Heart left ventricle (tissue), 16 donors: ENCODE results near the gene CHEK2. TPM values are rescaled to one million over a fixed set of nuclear protein-coding genes. Genes with fewer than 3 reads are reported as not detected.
"Not testable (repeated sequence)": the region's sequence is repeated elsewhere in the genome, so short reads cannot be mapped to it uniquely, and the experiment has no call there.

Experiments
- ATAC-seq, 4 donors: fragments of 200-7000 bp; cut with Tn5 transposase; one replicate each; pipeline ENCODE4 v1.9.1; 2020 to 2022; ENCODE audit warnings: moderate library complexity in 4 of 4, mild to moderate bottlenecking in 3 of 4, moderate number of reproducible peaks in 1 of 4
- DNase-seq, 5 donors: peaks; one replicate each; pipeline ENCODE4 v3.0.0-alpha.2; 2020
- H3K27ac ChIP-seq, 12 donors: fragments of 200-600 bp; sonication (generic) in 4 of 12; one replicate each; pipeline versions ENCODE4 v1.5.0 to v1.8.0; 2016 to 2022; ENCODE audit warnings: mild to moderate bottlenecking in 2 of 12
- H3K27me3 ChIP-seq, 9 donors: fragments of 200-600 bp; sonication (generic) in 2 of 9; one replicate each; pipeline versions ENCODE4 v1.5.1 to v1.8.0; 2016 to 2022; ENCODE audit warnings: mild to moderate bottlenecking in 3 of 9
- H3K36me3 ChIP-seq, 9 donors: fragments of 200-600 bp; sonication (generic) in 2 of 9; one replicate each; pipeline versions ENCODE4 v1.5.0 to v1.8.0; 2018 to 2022; ENCODE audit warnings: mild to moderate bottlenecking in 2 of 9
- H3K4me1 ChIP-seq, 12 donors: fragments of 200-600 bp; sonication (generic) in 4 of 12; one replicate each; pipeline versions ENCODE4 v1.5.0 to v1.8.0; 2016 to 2022; ENCODE audit warnings: mild to moderate bottlenecking in 3 of 12
- H3K4me3 ChIP-seq, 12 donors: fragments of 200-600 bp; sonication (generic) in 4 of 12; one replicate each; pipeline versions ENCODE4 v1.5.0 to v1.8.0; 2017 to 2022; ENCODE audit warnings: mild to moderate bottlenecking in 9 of 12, moderate library complexity in 4 of 12
- H3K9me3 ChIP-seq, 12 donors: fragments of 200-600 bp; sonication (generic) in 4 of 12; one replicate each; pipeline versions ENCODE4 v1.5.0 to v1.8.0; 2016 to 2022; ENCODE audit warnings: mild to moderate bottlenecking in 1 of 12
- POLR2A ChIP-seq, 2 donors: fragments of 450-650 bp; IDR thresholded peaks; one replicate each; pipeline ENCODE4 v1.6.1; 2017; ENCODE audit warnings: antibody characterized with exemption in 2 of 2, mild to moderate bottlenecking in 2 of 2, moderate library complexity in 2 of 2
- WGBS, 4 donors: extraction: QIAGEN DNeasy Blood & Tissue Kit in 2 of 4; methylation state at CpG; one replicate each; pipeline versions ENCODE4 v1.1.5 to v1.1.7; 2013 to 2018; 5-methylcytosine and 5-hydroxymethylcytosine counted together
- intact Hi-C, 10 donors: fragments of 100-400 bp; cut with DNase I; formaldehyde crosslinking; loops; one replicate each; pipeline versions ENCODE4 v1.11.1 to v1.14.2; 2022
- polyA plus RNA-seq, 2 donors: library from polyadenylated mRNA; stranded (reverse); fragments of 200-250 nt; gene quantifications; one replicate each; pipeline ENCODE4 v1.2.3, GENCODE V29; 2013
- total RNA-seq, 9 donors: library from RNA; depleted of rRNA in 2 of 9; stranded (reverse); fragments of >200 nt in 2 of 9; fragmentation: NEBNext Ultra II Directional in 3 of 9; extraction: Animal tissue kit (Norgen Biotek cat#: 25700) in 3 of 9; gene quantifications; one replicate each; pipeline versions ENCODE4 v1.1.0 to v1.2.4, GENCODE V29; 2016 to 2023
- TF ChIP-seq, protein P1 (sequence below), 12 donors: fragments of 200-600 bp; sonication (generic) in 4 of 12; IDR thresholded peaks; one replicate each; pipeline versions ENCODE4 v1.5.0 to v1.8.0; 2018 to 2022; ENCODE audit warnings: antibody characterized with exemption in 12 of 12, mild to moderate bottlenecking in 5 of 12
- donor health status: ischemic (EF 13 %, LVEDD 7.1; RV severe dilation, severe dysfunction).
- donor health status: healthy with polysubstance abuse.
- donor health status: DM: no; HTN: yes; CAD: no.
- donor health status: DM: no; HTN: no; CAD: no.
- donor health status: ischemic (EF 25% LVEDD 6.9; RV normal size, moderate dysfunction).
- donor health status: ischemic (EF 25% LVEDD 5.7; RV mildly dilated, moderate dysfunction).
- donor health status: healthy.
- donor health status: DM: yes; HTN: yes; CAD: no.
- donor health status: ischemic (EF 35%, LVEDD 5.7; RV mildly dilated, moderate dysfunction).
- donor health status: nonischemic (EF 11% LVEDD 7.7; RV severe dilation, severe dysfunction).
- donor health status: DM: yes; HTN: yes; CAD: no.
- donor health status: PGD.
- donor health status: ischemic (EF 29% LVEDD 5.4; RV normal size, mild dysfunction).
- donor health status: nonischemic (EF 23%, LVEDD 6.1; RV moderate dilation, normal function).

Gene CHEK2
- total and polyA plus RNA-seq, 11 donors: 1.1 to 7.8 (median 2.3) TPM

DNA sequence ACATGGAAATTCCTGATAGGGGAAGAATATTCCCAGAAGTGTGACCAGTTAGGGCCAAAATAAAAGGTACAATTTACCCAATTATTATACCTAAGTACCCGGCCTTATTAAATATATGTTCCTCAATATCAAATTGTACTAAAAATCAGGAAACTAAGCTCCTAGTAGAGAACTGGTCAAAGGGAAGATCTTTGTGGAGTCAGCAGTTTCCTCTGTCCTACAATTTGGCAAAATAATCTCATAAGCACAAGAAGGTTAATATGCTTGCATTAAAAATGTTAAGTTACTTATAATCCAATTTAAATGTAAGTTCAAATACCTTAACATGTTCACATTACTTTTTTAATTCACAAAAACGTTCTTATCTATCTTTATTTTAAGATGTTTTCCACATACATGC lies 72.2 kb downstream of the CHEK2 start:
- Histone ChIP-seq H3K4me3 (no peak overlapping the region), H3K9me3 (peaks cover 0 to 7% (median 0%) of the 10 kb centered on the region in 12 donors), H3K36me3 (no peaks in the 10 kb centered on the region), H3K27me3 (peaks cover 0 to 15% (median 0%) of the 10 kb centered on the region in 9 donors), H3K27ac (no peak overlapping the region), H3K4me1 (peaks cover 0 to 8% (median 0%) of the 10 kb centered on the region in 12 donors)
- TF ChIP-seq, protein P1, sequence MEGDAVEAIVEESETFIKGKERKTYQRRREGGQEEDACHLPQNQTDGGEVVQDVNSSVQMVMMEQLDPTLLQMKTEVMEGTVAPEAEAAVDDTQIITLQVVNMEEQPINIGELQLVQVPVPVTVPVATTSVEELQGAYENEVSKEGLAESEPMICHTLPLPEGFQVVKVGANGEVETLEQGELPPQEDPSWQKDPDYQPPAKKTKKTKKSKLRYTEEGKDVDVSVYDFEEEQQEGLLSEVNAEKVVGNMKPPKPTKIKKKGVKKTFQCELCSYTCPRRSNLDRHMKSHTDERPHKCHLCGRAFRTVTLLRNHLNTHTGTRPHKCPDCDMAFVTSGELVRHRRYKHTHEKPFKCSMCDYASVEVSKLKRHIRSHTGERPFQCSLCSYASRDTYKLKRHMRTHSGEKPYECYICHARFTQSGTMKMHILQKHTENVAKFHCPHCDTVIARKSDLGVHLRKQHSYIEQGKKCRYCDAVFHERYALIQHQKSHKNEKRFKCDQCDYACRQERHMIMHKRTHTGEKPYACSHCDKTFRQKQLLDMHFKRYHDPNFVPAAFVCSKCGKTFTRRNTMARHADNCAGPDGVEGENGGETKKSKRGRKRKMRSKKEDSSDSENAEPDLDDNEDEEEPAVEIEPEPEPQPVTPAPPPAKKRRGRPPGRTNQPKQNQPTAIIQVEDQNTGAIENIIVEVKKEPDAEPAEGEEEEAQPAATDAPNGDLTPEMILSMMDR (IDR thresholded peaks at IDR 0.05): no peak
- TF ChIP-seq POLR2A (IDR thresholded peaks at IDR 0.05): no peak
- ATAC-seq (no peak), DNase-seq (no peak)
- intact Hi-C loops: no loop called here
- 69 to 77% (median 72%) methylated on average over 2 of the region's 2 CpGs for WGBS, 4 donors

DNA sequence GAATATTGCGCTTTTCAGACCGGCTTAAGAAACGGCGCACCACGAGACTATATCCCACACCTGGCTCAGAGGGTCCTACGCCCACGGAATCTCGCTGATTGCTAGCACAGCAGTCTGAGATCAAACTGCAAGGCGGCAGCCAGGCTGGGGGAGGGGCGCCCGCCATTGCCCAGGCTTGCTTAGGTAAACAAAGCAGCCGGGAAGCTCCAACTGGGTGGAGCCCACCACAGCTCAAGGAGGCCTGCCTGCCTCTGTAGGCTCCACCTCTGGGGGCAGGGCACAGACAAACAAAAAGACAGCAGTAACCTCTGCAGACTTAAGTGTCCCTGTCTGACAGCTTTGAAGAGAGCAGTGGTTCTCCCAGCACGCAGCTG lies 78.1 kb downstream of the CHEK2 start:
- 73% methylated on average over 6 of the region's 13 CpGs; no CpG with 5 or more reads in 3 of the 4 donors for WGBS, 4 donors
- not testable (repeated sequence) for H3K27me3 ChIP-seq, H3K9me3 ChIP-seq, DNase-seq, H3K36me3 ChIP-seq, H3K4me3 ChIP-seq, H3K27ac ChIP-seq, H3K4me1 ChIP-seq, ATAC-seq
- intact Hi-C loops: loop anchor here in 1 of 10 donors (5.0 kb wide), 1 partner anchor 69 kb away; no protein-coding TSS in a partner anchor

DNA sequence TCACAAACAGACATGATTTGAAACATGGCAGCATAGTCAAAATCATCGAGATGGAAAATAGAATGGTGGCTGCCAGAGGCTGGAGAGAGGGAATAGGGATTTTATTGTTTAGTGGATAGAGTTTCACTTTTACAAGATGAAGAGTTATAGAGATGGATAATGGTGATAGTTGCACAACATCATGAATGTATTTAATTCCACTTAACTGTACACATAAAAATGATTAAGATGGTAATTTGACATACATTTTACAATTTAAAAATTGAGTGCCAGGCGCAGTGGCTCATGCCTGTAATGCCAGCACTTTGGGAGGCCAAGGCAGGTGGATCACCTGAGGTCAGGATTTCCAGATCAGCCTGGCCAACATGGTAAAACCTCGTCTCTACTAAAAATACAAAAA lies 83.2 kb downstream of the CHEK2 start:
- no peak overlapping the region for H3K4me3 ChIP-seq
- 90 to 94% (median 91%) methylated on average over 3 of the region's 3 CpGs for WGBS, 4 donors
- TF ChIP-seq, protein P1 (IDR thresholded peaks at IDR 0.05): no peak
- TF ChIP-seq POLR2A (IDR thresholded peaks at IDR 0.05): no peak
- no peak overlapping the region for H3K27ac ChIP-seq
- H3K27me3 ChIP-seq: no peaks in the 10 kb centered on the region
- H3K36me3 ChIP-seq: peaks cover 0 to 5% (median 0%) of the 10 kb centered on the region in 9 donors
- H3K4me1 ChIP-seq: no peaks in the 10 kb centered on the region
- ATAC-seq: no peak
- DNase-seq: no peak
- intact Hi-C loops: no loop called here
- H3K9me3 ChIP-seq: no peaks in the 10 kb centered on the region

DNA sequence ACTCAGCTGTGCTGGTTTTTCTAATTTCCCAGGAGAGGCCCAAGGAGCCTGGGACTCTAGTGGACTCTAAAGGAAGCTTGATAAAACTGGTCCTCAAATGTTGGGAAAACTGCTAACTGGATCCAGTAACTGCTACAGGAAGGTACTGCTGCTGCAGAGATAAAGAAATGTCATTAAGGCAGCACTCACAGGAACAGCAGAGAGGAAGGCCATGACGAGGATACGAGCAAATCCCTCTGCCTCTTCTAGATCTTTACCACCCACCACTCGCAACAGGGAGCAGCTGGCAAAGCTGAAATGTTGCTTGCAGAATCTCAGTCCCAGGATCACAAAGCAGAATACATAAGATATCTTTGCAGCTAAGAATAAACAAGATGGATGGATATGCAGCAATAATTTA lies 85.4 kb downstream of the CHEK2 start:
- 57 to 71% (median 67%) methylated on average over 3 of the region's 3 CpGs for WGBS, 4 donors
- Histone ChIP-seq H3K27ac (no peak overlapping the region), H3K9me3 (peaks cover 0 to 6% (median 0%) of the 10 kb centered on the region in 12 donors), H3K36me3 (peaks cover 0 to 5% (median 0%) of the 10 kb centered on the region in 9 donors), H3K4me3 (no peak overlapping the region), H3K27me3 (no peaks in the 10 kb centered on the region), H3K4me1 (no peaks in the 10 kb centered on the region)
- intact Hi-C loops: no loop called here
- TF ChIP-seq, protein P1 (IDR thresholded peaks at IDR 0.05): no peak
- no peak for TF ChIP-seq POLR2A (IDR thresholded peaks at IDR 0.05)
- DNase-seq (no peak), ATAC-seq (no peak)

DNA sequence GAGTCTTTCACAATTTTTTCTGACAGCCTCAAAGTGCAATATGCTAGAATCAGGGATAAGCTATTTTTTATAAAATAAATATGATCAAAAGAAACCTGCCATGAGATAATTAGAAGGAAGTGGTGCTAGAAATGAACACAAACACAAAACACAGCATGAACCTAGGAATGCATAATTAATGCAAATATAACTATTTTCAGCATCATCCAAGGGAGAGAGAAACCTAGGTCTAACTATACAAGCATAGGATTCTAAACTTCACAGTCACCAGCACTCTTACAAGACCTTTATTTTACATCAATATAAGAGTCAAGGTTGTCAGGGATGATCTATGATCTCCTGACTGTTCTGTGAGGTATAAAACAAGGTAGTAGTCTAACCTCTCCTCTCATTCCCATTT lies 91.2 kb downstream of the CHEK2 start:
- ATAC-seq (no peak), DNase-seq (no peak)
- peaks cover 0 to 6% (median 0%) of the 10 kb centered on the region in 12 donors for H3K9me3 ChIP-seq
- TF ChIP-seq, protein P1 (IDR thresholded peaks at IDR 0.05): no peak
- TF ChIP-seq POLR2A (IDR thresholded peaks at IDR 0.05): no peak
- no peaks in the 10 kb centered on the region for H3K27me3 ChIP-seq
- no peak overlapping the region for H3K4me3 ChIP-seq
- no peaks in the 10 kb centered on the region for H3K4me1 ChIP-seq
- intact Hi-C loops: no loop called here
- H3K27ac ChIP-seq: no peak overlapping the region
- H3K36me3 ChIP-seq: no peaks in the 10 kb centered on the region
